HG02884 (cell line): ENCODE results near the gene NUMB.
"Not testable (repeated sequence)": the region's sequence is repeated elsewhere in the genome, so short reads cannot be mapped to it uniquely, and the experiment has no call there.

ENCODE experiments used
- ATAC-seq: cut with Tn5 transposase; IDR thresholded peaks from one replicate; pipeline ENCODE4 v1.9.1; 2021; ENCODE audit warnings: mild to moderate bottlenecking, moderate library complexity; ENCODE audit not compliant: unreplicated experiment

Gene NUMB

DNA sequence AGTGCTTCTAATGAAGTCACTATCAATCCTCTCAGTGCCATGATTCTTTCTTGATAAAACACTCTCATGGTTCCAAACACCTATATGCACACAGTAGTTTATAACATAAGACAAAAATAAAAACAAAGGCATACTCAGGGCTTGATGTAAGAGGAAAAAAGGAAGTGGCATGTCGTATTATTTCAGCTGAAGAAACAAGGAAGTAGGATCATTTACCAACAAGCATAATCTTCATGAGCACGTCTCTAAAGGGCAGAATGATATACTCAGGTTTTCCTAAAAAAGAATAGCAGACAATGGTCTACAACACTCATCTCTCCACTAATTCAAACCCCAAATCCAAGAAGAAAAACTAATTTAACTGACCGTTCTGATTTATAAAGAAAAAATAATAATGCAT is 33.9 kb downstream of the NUMB start:
- ATAC-seq = no peak

GRCh38 chr14:73423092-73423491 is 35.3 kb downstream of the NUMB start:
- ATAC-seq = not testable (repeated sequence)

DNA sequence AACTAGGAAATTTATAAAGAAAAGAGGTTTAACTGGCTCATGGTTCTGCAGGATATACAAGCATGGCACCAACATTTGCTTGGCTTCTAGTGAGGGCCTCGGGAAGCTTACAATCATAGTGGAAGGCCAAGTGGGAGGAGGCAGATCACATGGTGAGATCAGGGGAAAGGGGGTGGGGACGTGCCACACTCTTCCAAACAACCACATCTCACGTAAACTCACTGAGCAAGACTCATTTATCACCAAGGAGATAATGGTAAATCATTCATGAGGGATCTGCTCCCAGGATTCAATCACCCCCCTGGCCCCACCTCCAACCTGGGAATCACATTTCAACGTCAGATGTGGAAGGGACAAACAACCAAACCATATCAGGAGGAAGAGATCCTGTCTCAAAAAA is 35.8 kb downstream of the NUMB start:
- ATAC-seq = no peak

- ATAC-seq = no peak
Observed at GRCh38 chr14:73418227-73418626, 40.1 kb downstream of the NUMB start.

DNA sequence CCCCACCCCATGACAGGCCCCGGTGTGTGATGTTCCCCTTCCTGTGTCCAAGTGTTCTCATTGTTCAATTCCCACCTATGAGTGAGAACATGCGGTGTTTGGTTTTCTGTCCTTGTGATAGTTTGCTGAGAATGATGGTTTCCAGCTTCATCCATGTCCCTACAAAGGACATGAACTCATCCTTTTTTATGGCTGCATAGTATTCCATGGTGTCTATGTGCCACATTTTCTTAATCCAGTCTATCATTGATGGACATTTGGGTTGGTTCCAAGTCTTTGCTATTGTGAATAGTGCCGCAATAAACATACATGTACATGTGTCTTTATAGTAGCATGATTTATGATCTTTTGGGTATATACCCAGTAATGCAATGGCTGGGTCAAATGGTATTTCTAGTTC is 52.1 kb downstream of the NUMB start:
- not testable (repeated sequence) for ATAC-seq

DNA sequence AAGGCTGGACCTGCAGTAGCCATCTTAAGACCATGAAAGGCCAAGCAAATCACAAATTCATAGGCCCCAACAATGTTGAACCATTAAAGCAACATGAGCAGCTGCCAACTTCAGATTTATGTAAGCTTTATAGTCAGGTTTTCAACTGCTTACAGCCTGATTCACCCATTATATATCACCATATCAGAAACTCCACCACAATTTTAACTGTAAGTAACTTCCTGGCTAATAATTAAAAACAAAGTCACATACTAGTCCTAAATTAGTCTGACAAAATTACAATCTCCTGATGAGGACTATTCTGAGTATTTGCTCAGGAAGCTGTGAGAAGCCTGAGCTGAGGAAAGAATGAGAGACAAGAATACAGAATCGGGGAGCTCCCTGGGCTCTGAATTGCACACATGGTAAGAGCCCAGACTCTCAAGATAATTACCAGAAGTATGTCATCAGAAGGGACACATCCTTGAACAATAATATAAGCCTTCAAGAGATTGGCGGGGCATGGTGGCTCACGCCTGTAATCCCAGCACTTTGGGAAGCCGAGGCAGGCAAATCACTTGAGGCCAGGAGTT is 55.1 kb downstream of the NUMB start:
- no peak for ATAC-seq

GRCh38 chr14:73402579-73402978 is 55.8 kb downstream of the NUMB start:
- ATAC-seq = no peak

- ATAC-seq = no peak
Observed at GRCh38 chr14:73397810-73398209, 60.5 kb downstream of the NUMB start.

GRCh38 chr14:73394317-73394716 is 64.0 kb downstream of the NUMB start:
- ATAC-seq = no peak

- no peak for ATAC-seq
Observed at GRCh38 chr14:73393375-73393774, 65.0 kb downstream of the NUMB start.

- ATAC-seq = no peak
Observed at GRCh38 chr14:73392329-73393257, 65.8 kb downstream of the NUMB start.

DNA sequence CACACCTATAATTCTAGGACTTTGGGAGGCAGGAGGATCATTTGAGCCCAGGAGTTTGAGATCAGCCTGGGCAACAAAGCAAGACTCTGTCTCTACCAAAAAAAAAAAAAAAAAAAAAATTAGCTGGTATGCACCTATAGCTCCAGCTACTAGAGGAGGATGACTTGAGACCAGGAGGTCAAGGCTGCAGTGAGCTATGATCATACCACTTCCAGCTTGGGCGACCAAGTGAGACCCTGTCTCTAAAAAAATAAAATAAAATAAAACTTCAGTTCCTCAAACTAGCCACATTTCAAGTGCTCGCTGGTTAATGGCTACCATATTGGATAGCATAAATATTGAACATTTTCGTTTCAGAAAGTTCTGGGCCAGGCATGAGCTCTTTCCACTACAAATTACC is 70.5 kb downstream of the NUMB start:
- ATAC-seq = not testable (repeated sequence)

- no peak for ATAC-seq
Observed at GRCh38 chr14:73386342-73386741, 72.0 kb downstream of the NUMB start.

- ATAC-seq = not testable (repeated sequence)
Observed at GRCh38 chr14:73385021-73385420, 73.3 kb downstream of the NUMB start.

DNA sequence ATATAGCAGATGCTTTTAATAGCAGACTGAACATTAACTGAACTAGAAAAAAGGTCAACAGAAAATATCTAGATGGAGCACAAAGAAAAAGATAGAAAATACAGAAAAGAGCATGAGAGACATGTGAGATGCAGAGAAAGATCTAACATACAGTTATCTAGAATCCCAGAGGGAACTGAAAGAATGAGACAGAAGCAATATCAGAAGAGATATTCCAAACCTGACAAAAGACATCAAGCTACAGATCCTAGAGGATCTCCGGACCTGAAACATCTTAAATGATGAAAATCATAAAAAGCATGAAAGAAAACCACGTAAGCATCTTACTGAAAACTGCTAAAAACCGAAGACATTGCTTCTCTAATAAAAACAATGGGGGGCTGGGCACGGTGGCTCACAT is 75.0 kb downstream of the NUMB start:
- no peak for ATAC-seq

DNA sequence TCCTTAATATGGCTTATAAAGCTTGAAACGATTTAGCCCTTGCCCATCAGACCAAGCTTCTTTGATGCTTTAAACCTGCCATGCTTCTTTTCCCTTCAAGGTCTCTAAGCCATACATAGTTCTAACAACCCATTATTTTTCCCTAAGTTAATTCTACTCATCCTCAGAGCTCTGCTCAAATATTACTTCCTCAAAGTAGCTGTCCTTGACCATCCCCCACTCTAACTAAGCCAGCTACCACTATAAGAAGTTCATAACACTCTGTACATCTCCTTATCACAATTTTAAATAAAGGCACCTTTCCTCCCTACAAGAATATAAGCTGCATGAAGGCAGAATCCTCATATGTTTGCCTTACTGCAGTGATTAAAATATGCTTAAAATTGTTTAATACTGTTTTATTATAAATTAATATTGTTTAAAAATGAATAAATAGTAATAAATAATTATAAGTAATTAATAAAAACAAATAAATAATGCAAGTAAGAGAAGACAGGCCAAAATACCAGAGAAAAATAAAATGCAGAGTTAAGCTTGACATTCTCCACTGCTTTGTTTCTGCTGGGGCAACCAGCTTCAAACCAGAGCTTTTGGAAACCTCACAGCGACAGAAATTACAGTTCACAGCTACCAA is 76.8 kb downstream of the NUMB start:
- ATAC-seq = no peak

GRCh38 chr14:73376585-73376984 is 81.8 kb downstream of the NUMB start:
- no peak for ATAC-seq

- no peak for ATAC-seq
Observed at GRCh38 chr14:73375861-73376260, 82.5 kb downstream of the NUMB start.

DNA sequence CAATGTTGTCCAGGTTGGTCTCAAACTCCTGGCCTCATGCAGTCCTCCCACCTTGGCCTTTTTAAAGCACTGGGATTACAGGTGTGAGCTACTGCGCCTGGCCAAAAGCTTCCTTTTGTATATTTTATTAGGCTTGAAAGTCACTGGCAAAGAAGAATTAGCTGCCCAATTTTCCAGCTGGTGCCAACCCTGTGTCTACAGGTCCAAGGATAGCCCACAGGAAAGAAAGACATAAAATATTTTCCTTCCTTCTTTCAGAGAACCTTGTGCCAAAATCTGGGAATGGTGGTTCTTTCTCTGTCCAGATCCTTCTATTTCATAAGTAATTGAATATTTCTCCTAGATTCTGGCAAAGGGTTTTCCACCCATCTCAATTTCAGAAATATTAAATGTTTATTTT is 84.1 kb downstream of the NUMB start:
- no peak for ATAC-seq

DNA sequence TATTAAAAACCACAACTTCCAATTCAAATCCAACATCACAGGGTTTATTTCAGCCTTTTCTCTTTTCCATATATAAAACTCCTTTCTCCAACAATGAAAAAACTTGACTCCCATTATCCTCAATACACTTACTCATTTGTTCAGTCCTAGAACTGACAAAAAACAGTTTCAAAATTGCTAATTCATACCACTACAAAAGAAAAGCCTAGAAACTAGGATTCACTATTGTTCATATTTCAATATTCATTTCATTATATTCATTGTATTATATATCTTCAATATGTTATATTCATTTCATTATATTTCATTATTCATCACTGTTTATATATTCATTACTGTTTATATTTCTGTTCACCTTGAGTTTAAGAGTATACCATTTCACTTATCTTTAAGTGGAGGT is 85.8 kb downstream of the NUMB start:
- no peak for ATAC-seq

DNA sequence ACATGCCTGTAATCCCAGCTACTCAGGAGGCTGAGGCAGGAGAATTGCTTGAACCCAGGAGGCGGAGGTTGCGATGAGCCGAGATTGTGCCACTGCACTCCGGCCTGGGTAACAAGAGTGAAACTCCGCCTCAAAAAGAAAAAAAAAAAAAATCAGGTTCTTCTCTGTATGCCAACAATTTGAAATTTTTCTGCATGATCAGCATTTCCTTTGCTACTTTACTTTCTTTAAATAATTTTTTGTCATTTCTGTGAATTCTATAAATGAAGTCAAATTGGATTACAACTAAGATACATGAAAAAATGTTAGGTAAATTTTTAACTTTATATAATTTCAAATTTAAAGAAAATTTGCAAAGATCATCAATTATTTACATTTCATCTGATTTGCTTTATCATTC is 87.8 kb downstream of the NUMB start:
- ATAC-seq = no peak

GRCh38 chr14:73369428-73369827 is 88.9 kb downstream of the NUMB start:
- ATAC-seq = no peak
